Neural progenitor cell (in vitro differentiated cells): ENCODE measurements around the gene FIBCD1. TPM values are rescaled to one million over a fixed set of nuclear protein-coding genes. Genes with fewer than 3 reads are reported as not detected.

Source experiments
- DNase-seq: peaks from one replicate; pipeline ENCODE4 v3.0.0-alpha.2; 2016; ENCODE audit warnings: low spot score
- H2AFZ ChIP-seq: fragments of 200-600 bp; sonication (generic); replicated peaks from 2 replicates; pipeline ENCODE4 v1.6.1; 2016; ENCODE audit warnings: antibody characterized with exemption
- H3F3A ChIP-seq: fragments of 200-600 bp; sonication (generic); 2 replicates; pipeline ENCODE4 v1.6.1; 2016; ENCODE audit warnings: antibody characterized with exemption, low read depth
- H3K27ac ChIP-seq: fragments of 200-600 bp; sonication (generic); 2 replicates; pipeline ENCODE4 v1.5.1; 2016; ENCODE audit warnings: mild to moderate bottlenecking
- H3K27me3 ChIP-seq: fragments of 200-600 bp; sonication (generic); 2 replicates; pipeline ENCODE4 v1.6.1; 2016; ENCODE audit warnings: mild to moderate bottlenecking, moderate library complexity
- H3K36me3 ChIP-seq: fragments of 200-600 bp; sonication (generic); 2 replicates; pipeline ENCODE4 v1.5.1; 2016
- H3K4me1 ChIP-seq: fragments of 200-600 bp; sonication (generic); 2 replicates; pipeline ENCODE4 v1.6.1; 2016; ENCODE audit warnings: mixed run types
- H3K4me2 ChIP-seq: fragments of 200-600 bp; sonication (generic); 2 replicates; pipeline ENCODE4 v1.6.1; 2016
- H3K4me3 ChIP-seq: fragments of 200-600 bp; sonication (generic); 2 replicates; pipeline ENCODE4 v1.5.1; 2016
- H3K79me2 ChIP-seq: fragments of 200-600 bp; sonication (generic); 2 replicates; pipeline ENCODE4 v1.6.1; 2016; ENCODE audit warnings: low read depth
- H3K9ac ChIP-seq: fragments of 200-600 bp; sonication (generic); 2 replicates; pipeline ENCODE4 v1.6.1; 2016
- H3K9me3 ChIP-seq: fragments of 200-600 bp; sonication (generic); 2 replicates; pipeline ENCODE4 v1.5.1; 2016; ENCODE audit warnings: low read depth
- H4K20me1 ChIP-seq: fragments of 200-600 bp; sonication (generic); 2 replicates; pipeline ENCODE4 v1.6.1; 2016; ENCODE audit warnings: low read depth
- H3K27ac Mint-ChIP-seq: 3 replicates; pipeline ENCODE4 v1.8.0; 2021; ENCODE audit warnings: mixed read lengths
- H3K27me3 Mint-ChIP-seq: 2 replicates; pipeline ENCODE4 v1.8.0; 2022; ENCODE audit warnings: low read depth, mild to moderate bottlenecking, inconsistent platforms, moderate library complexity, mixed read lengths; ENCODE audit not compliant: insufficient read depth
- H3K36me3 Mint-ChIP-seq: 3 replicates; pipeline ENCODE4 v1.8.0; 2021; ENCODE audit warnings: mixed read lengths
- H3K4me1 Mint-ChIP-seq: 3 replicates; pipeline ENCODE4 v1.8.0; 2021; ENCODE audit warnings: mixed read lengths
- H3K4me3 Mint-ChIP-seq: 3 replicates; pipeline ENCODE4 v1.8.0; 2021; ENCODE audit warnings: mild to moderate bottlenecking, moderate library complexity, mixed read lengths
- H3K9me3 Mint-ChIP-seq: 3 replicates; pipeline ENCODE4 v1.8.0; 2020; ENCODE audit warnings: mixed read lengths
- EZH2 ChIP-seq: fragments of 200-600 bp; sonication (generic); IDR thresholded peaks from 2 replicates; pipeline ENCODE4 v1.6.1; 2017; ENCODE audit warnings: antibody characterized with exemption, mild to moderate bottlenecking, moderate library complexity
- EZH2phosphoT487 ChIP-seq: fragments of 200-600 bp; sonication (generic); IDR thresholded peaks from 2 replicates; pipeline ENCODE4 v1.6.1; 2017; ENCODE audit warnings: antibody characterized with exemption
- total RNA-seq: library from RNA; depleted of rRNA; stranded (reverse); fragments of >200 nt; gene quantifications from 2 replicates; pipeline ENCODE4 v1.2.3, GENCODE V29; 2015; ENCODE audit warnings: low replicate concordance
- TF ChIP-seq, protein P1 (sequence below): fragments of 200-600 bp; sonication (generic); IDR thresholded peaks from 2 replicates; pipeline ENCODE4 v1.5.1; 2017; ENCODE audit warnings: antibody characterized with exemption, mild to moderate bottlenecking

FIBCD1 gene
- total RNA-seq, 1 donor from 2014 or later: 1.8 TPM

GRCh38 chr9:130930804-130931349, 8.2 kb downstream of the FIBCD1 start:
- no peak for DNase-seq
- Mint-ChIP-seq H3K9me3 (no peaks in the 10 kb centered on the region), H3K27me3 (peaks cover 22% of the 10 kb centered on the region), H3K4me3 (no peak overlapping the region), H3K36me3 (no peaks in the 10 kb centered on the region), H3K4me1 (peaks cover 34% of the 10 kb centered on the region), H3K27ac (no peak overlapping the region)
- peaks cover 17% of the 10 kb centered on the region for H3K4me1 ChIP-seq
- peaks cover 23% of the 10 kb centered on the region for H3F3A ChIP-seq
- no peak overlapping the region for H3K9ac ChIP-seq
- peaks cover 9% of the 10 kb centered on the region for H3K27me3 ChIP-seq
- H3K4me2 ChIP-seq: no peak overlapping the region
- no peaks in the 10 kb centered on the region for H3K79me2 ChIP-seq
- H3K4me3 ChIP-seq: no peak overlapping the region
- H3K9me3 ChIP-seq: no peaks in the 10 kb centered on the region
- H2AFZ ChIP-seq: no peak overlapping the region
- peaks cover 9% of the 10 kb centered on the region for H4K20me1 ChIP-seq
- no peak overlapping the region for H3K27ac ChIP-seq
- TF ChIP-seq EZH2: no peak
- TF ChIP-seq EZH2phosphoT487: no peak
- TF ChIP-seq, protein P1, sequence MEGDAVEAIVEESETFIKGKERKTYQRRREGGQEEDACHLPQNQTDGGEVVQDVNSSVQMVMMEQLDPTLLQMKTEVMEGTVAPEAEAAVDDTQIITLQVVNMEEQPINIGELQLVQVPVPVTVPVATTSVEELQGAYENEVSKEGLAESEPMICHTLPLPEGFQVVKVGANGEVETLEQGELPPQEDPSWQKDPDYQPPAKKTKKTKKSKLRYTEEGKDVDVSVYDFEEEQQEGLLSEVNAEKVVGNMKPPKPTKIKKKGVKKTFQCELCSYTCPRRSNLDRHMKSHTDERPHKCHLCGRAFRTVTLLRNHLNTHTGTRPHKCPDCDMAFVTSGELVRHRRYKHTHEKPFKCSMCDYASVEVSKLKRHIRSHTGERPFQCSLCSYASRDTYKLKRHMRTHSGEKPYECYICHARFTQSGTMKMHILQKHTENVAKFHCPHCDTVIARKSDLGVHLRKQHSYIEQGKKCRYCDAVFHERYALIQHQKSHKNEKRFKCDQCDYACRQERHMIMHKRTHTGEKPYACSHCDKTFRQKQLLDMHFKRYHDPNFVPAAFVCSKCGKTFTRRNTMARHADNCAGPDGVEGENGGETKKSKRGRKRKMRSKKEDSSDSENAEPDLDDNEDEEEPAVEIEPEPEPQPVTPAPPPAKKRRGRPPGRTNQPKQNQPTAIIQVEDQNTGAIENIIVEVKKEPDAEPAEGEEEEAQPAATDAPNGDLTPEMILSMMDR: no peak
- no peaks in the 10 kb centered on the region for H3K36me3 ChIP-seq

DNA sequence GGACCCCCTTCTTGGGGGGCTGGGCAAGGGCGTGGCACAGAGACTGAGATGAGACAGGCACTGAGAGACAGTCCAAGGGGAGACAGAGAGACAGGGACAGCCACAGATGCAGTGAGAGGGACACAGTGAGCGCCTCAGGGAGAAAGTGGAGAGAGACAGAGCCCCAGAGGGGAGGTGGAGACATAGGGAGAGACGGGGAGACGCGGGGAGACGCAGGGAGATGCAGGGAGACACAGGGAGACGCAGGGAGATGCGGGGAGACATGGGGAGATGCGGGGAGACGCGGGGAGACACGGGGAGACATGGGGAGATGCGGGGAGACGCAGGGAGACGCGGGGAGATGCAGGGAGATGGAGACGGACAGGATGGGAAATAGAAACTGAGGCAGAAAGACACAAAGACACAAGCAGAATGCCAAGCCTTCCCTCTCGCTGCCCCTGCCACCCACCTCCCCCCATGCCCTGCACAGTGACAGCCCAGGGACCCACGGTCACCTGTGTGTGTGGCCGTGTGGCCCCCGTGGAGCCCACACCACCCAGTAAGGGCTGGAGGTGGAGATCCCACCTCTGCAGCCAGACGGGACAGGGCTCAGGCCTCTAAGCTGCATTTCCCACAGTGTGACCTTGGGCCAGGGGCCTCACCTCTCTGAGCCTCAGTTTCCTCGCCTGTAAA, 8.8 kb downstream of the FIBCD1 start:
- no peak overlapping the region for H3K27ac ChIP-seq
- no peak overlapping the region for H3K4me3 ChIP-seq
- no peak overlapping the region for H2AFZ ChIP-seq
- Mint-ChIP-seq H3K4me3 (no peak overlapping the region), H3K4me1 (peaks cover 34% of the 10 kb centered on the region), H3K36me3 (no peaks in the 10 kb centered on the region), H3K27me3 (peaks cover 22% of the 10 kb centered on the region), H3K27ac (peak overlapping the region; percentile 70), H3K9me3 (no peaks in the 10 kb centered on the region)
- H3K9me3 ChIP-seq: no peaks in the 10 kb centered on the region
- no peaks in the 10 kb centered on the region for H3K79me2 ChIP-seq
- peaks cover 19% of the 10 kb centered on the region for H3F3A ChIP-seq
- DNase-seq: no peak
- no peak overlapping the region for H3K4me2 ChIP-seq
- H3K9ac ChIP-seq: no peak overlapping the region
- H4K20me1 ChIP-seq: peaks cover 4% of the 10 kb centered on the region
- TF ChIP-seq, protein P1: no peak
- no peak for TF ChIP-seq EZH2phosphoT487
- H3K27me3 ChIP-seq: peaks cover 9% of the 10 kb centered on the region
- H3K4me1 ChIP-seq: peaks cover 17% of the 10 kb centered on the region
- no peaks in the 10 kb centered on the region for H3K36me3 ChIP-seq

DNA sequence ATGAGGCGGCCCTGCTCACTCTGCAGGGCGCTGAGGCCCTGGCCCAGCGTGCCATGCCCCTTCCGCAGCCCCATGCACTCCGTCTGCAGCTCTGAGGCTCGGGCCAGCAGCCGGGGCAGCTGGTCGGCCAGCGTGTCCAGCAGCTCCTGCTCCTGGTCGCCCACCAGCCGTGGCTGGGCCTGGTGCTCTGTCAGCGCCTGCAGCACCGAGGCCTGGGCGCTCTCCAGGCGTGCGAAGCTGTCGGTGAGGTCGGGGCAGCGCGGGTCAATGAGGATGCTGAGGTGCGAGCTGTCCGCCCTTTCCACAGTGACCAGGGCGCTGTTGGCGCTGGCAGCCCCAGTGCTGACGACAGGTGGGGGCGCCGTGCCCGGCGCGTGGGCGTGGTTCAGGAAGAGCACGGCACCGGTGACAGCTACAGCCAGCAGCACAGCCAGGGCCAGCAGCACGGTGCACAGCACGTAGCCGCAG, 9.4 kb downstream of the FIBCD1 start:
- H3K4me2 ChIP-seq: no peak overlapping the region
- no peak for TF ChIP-seq EZH2
- TF ChIP-seq, protein P1: no peak
- no peak for TF ChIP-seq EZH2phosphoT487
- no peak overlapping the region for H3K9ac ChIP-seq
- peaks cover 4% of the 10 kb centered on the region for H4K20me1 ChIP-seq
- H3K4me3 ChIP-seq: no peak overlapping the region
- H2AFZ ChIP-seq: no peak overlapping the region
- H3K79me2 ChIP-seq: no peaks in the 10 kb centered on the region
- H3K36me3 ChIP-seq: no peaks in the 10 kb centered on the region
- Mint-ChIP-seq H3K4me3 (no peak overlapping the region), H3K4me1 (peaks cover 28% of the 10 kb centered on the region), H3K9me3 (no peaks in the 10 kb centered on the region), H3K27ac (no peak overlapping the region), H3K27me3 (peaks cover 17% of the 10 kb centered on the region), H3K36me3 (no peaks in the 10 kb centered on the region)
- H3K9me3 ChIP-seq: no peaks in the 10 kb centered on the region
- H3F3A ChIP-seq: peaks cover 19% of the 10 kb centered on the region
- no peak overlapping the region for H3K27ac ChIP-seq
- H3K4me1 ChIP-seq: peaks cover 17% of the 10 kb centered on the region
- DNase-seq: no peak
- peaks cover 2% of the 10 kb centered on the region for H3K27me3 ChIP-seq
